Testis (tissue), 3 donors: ENCODE measurements around the gene C2CD5. TPM values are rescaled to one million over a fixed set of nuclear protein-coding genes. Genes with fewer than 3 reads are reported as not detected.
"Not testable (repeated sequence)": the region's sequence is repeated elsewhere in the genome, so short reads cannot be mapped to it uniquely, and the experiment has no call there.

Experiments used
- DNase-seq: peaks from one replicate; pipeline ENCODE4 v3.0.0-alpha.2; 2019
- H3K27ac ChIP-seq, 2 donors: fragments of 200-600 bp; sonication (generic); one replicate each; pipeline ENCODE4 v1.5.1; 2019
- H3K27me3 ChIP-seq: fragments of 200-600 bp; sonication (generic); one replicate; pipeline ENCODE4 v1.5.1; 2019
- H3K36me3 ChIP-seq: fragments of 200-600 bp; sonication (generic); one replicate; pipeline ENCODE4 v1.5.1; 2017; ENCODE audit warnings: low read depth; ENCODE audit errors: missing control alignments
- H3K4me1 ChIP-seq: fragments of 200-600 bp; sonication (generic); one replicate; pipeline ENCODE4 v1.5.1; 2019
- H3K4me3 ChIP-seq, 2 donors: fragments of 200-600 bp; sonication (generic); one replicate each; pipeline ENCODE4 v1.5.1; 2017 to 2019
- H3K9me3 ChIP-seq: fragments of 200-600 bp; sonication (generic); one replicate; pipeline ENCODE4 v1.5.1; 2017
- POLR2A ChIP-seq: fragments of 450-650 bp; IDR thresholded peaks from one replicate; pipeline ENCODE4 v1.6.1; 2017; ENCODE audit warnings: antibody characterized with exemption, mild to moderate bottlenecking, moderate library complexity
- WGBS, 2 donors: methylation state at CpG; one replicate each; pipeline ENCODE4 v1.1.5; 2018; 5-methylcytosine and 5-hydroxymethylcytosine counted together
- intact Hi-C: fragments of 100-400 bp; cut with DNase I; formaldehyde crosslinking; loops from one replicate; pipeline ENCODE4 v1.15.1; 2023; ENCODE audit warnings: low total_unique reads
- polyA plus RNA-seq: library from polyadenylated mRNA; stranded (reverse); fragments of 350-450 nt; fragmentation: Illumina TruSeq; extraction: RNeasy Lipid Tissue Mini Kit (QIAGEN cat#74804); gene quantifications from one replicate; pipeline ENCODE4 v1.2.3, GENCODE V29; 2014; ENCODE audit warnings: low read depth, low replicate concordance; ENCODE audit not compliant: insufficient read depth
- total RNA-seq, 2 donors: library from RNA; depleted of rRNA; stranded (reverse); fragments of >200 nt; gene quantifications; one replicate each; pipeline ENCODE4 v1.2.3, GENCODE V29; 2016
- TF ChIP-seq, protein P1 (sequence below), 3 experiments: fragments of 450-650 bp in 2 of 3; fragments of 200-600 bp in 1 of 3; sonication (generic) in 1 of 3; IDR thresholded peaks; one replicate each; pipeline ENCODE4 v1.5.1; 2016 to 2019; ENCODE audit warnings: antibody characterized with exemption in 3 of 3, mild to moderate bottlenecking in 2 of 3, moderate library complexity in 1 of 3

Gene C2CD5
- total and polyA plus RNA-seq, 3 donors from 2014 or later: 34.9 to 58.3 (median 42.7) TPM

DNA sequence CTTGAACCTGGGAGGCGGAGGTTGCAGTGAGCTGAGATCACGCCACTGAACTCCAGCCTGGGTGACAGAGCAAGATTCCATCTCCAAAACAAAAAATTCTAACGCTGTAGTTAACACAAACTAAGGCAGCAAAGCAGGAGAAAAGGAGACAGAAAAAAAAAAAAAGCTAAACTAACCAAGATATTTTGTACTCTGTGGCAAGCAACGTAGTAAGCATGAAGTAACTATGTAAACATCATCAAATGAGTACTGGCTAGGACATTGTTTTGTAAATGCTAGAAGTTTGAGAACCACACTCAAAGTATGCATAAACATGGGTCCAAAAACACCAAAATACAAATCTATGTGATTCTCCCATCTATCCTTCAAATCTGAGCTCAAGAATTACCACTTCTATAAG is 44.2 kb downstream of the C2CD5 start:
- Histone ChIP-seq H3K4me1 (no peaks in the 10 kb centered on the region), H3K4me3 (no peak overlapping the region), H3K27ac (no peak overlapping the region), H3K36me3 (no peaks in the 10 kb centered on the region), H3K27me3 (no peaks in the 10 kb centered on the region), H3K9me3 (no peaks in the 10 kb centered on the region)
- intact Hi-C loops: no loop called here
- WGBS, 2 donors: 90% methylated on average over 4 of the region's 4 CpGs
- no peak for DNase-seq
- no peak for TF ChIP-seq POLR2A
- TF ChIP-seq, protein P1, sequence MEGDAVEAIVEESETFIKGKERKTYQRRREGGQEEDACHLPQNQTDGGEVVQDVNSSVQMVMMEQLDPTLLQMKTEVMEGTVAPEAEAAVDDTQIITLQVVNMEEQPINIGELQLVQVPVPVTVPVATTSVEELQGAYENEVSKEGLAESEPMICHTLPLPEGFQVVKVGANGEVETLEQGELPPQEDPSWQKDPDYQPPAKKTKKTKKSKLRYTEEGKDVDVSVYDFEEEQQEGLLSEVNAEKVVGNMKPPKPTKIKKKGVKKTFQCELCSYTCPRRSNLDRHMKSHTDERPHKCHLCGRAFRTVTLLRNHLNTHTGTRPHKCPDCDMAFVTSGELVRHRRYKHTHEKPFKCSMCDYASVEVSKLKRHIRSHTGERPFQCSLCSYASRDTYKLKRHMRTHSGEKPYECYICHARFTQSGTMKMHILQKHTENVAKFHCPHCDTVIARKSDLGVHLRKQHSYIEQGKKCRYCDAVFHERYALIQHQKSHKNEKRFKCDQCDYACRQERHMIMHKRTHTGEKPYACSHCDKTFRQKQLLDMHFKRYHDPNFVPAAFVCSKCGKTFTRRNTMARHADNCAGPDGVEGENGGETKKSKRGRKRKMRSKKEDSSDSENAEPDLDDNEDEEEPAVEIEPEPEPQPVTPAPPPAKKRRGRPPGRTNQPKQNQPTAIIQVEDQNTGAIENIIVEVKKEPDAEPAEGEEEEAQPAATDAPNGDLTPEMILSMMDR (IDR thresholded peaks at IDR 0.05): no peak

DNA sequence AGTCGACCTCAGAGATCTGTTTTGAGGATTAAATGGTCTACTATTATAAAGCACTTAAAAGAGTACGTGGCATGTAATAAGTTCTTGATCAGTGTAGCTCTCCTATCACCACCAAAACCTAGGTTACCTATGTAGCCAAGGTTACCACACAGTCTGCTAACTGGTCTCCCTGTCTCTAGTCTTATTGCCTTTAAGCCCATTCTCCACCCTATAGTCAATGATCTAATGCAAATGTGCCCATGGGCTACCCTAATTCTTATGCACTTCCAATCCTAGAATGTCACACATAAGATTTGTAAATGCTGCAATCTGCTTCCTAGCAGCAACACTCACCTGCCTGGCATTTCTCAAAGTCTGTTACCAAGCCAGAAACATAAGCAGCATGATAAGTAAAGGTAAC is 44.9 kb downstream of the C2CD5 start:
- Histone ChIP-seq H3K27me3 (no peaks in the 10 kb centered on the region), H3K36me3 (no peaks in the 10 kb centered on the region), H3K4me1 (no peaks in the 10 kb centered on the region), H3K9me3 (no peaks in the 10 kb centered on the region), H3K27ac (no peak overlapping the region), H3K4me3 (no peak overlapping the region)
- DNase-seq: no peak
- WGBS, 2 donors: 83 to 87% methylated on average over 2 of the region's 2 CpGs
- no peak for TF ChIP-seq POLR2A
- TF ChIP-seq, protein P1 (IDR thresholded peaks at IDR 0.05): no peak
- intact Hi-C loops: no loop called here

DNA sequence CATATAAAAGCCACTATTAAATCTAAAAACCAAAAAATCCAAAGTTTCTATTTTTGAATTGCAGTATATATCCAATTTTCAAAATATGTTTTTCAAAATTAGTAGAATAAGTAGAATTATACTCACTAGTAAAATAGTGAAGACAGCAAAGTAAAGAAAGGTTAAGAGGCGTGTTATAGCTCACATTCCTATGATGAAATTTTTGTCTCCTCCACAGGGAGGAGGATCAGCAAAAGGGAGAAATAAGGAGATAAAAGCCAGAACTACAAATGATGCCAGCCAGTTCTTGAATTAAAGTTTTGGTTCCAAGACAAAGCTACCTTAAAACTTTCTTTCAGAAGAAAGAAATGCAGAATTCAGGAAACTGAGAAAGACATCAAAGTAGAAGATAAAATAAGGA is 50.0 kb downstream of the C2CD5 start:
- Histone ChIP-seq H3K4me3 (no peak overlapping the region), H3K27ac (no peak overlapping the region), H3K4me1 (no peaks in the 10 kb centered on the region), H3K27me3 (no peaks in the 10 kb centered on the region), H3K36me3 (no peaks in the 10 kb centered on the region), H3K9me3 (no peaks in the 10 kb centered on the region)
- 52 to 67% methylated on average over 1 of the region's 1 CpG for WGBS, 2 donors
- DNase-seq: no peak
- TF ChIP-seq, protein P1 (IDR thresholded peaks at IDR 0.05): no peak
- no peak for TF ChIP-seq POLR2A
- intact Hi-C loops: no loop called here

DNA sequence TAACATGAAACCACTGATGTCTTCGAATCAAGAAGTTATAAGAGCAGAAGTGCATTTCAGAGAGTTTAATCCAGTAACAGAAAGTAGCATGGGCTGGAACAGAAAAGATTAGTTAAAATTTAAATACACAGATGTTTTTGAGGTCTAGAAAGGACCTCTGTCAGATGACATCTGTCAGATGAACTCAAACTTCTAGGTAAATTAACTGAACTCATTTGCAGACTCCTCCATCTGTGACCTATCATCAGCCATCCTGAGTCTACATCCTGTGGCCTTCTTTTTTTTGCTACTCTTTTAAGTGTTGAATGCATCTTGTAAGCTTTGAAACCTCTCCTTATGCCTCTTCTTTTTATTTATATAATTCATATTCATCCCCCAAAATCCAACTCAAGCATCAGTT is 53.3 kb downstream of the C2CD5 start:
- no peaks in the 10 kb centered on the region for H3K9me3 ChIP-seq

DNA sequence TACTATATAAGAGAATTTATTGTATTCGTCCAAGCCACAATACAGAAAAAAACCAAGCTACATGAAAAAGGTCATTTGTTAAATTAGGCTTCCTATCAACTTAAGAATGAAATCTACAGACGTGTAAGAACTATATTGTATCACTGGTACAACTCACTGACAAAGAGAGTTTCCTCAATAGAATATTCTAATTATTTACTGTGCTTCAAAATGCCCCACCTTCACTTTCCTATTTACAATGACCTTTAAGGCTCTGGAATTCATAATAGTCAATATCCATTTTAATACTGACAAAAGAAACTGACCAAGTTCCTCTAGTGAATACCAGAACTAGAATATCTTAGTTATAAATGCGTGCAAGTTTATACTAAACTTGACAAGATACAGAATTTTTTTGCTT is 55.9 kb downstream of the C2CD5 start:
- Histone ChIP-seq H3K4me3 (no peak overlapping the region), H3K27ac (no peak overlapping the region), H3K27me3 (no peaks in the 10 kb centered on the region), H3K4me1 (no peaks in the 10 kb centered on the region), H3K9me3 (no peaks in the 10 kb centered on the region), H3K36me3 (no peaks in the 10 kb centered on the region)
- no peak for TF ChIP-seq POLR2A
- TF ChIP-seq, protein P1 (IDR thresholded peaks at IDR 0.05): no peak
- no peak for DNase-seq
- intact Hi-C loops: no loop called here
- WGBS, 2 donors: 89 to 92% methylated on average over 3 of the region's 3 CpGs

More for the DNA sequence above, 53.3 kb downstream of the C2CD5 start:
- intact Hi-C loops: no loop called here
- no peak overlapping the region for H3K4me3 ChIP-seq
- H3K36me3 ChIP-seq: no peaks in the 10 kb centered on the region
- no peak for TF ChIP-seq POLR2A
- TF ChIP-seq, protein P1 (IDR thresholded peaks at IDR 0.05): no peak
- WGBS, 2 donors: 94 to 100% methylated on average over 1 of the region's 1 CpG
- no peaks in the 10 kb centered on the region for H3K27me3 ChIP-seq
- no peak for DNase-seq
- no peaks in the 10 kb centered on the region for H3K4me1 ChIP-seq
- no peak overlapping the region for H3K27ac ChIP-seq

DNA sequence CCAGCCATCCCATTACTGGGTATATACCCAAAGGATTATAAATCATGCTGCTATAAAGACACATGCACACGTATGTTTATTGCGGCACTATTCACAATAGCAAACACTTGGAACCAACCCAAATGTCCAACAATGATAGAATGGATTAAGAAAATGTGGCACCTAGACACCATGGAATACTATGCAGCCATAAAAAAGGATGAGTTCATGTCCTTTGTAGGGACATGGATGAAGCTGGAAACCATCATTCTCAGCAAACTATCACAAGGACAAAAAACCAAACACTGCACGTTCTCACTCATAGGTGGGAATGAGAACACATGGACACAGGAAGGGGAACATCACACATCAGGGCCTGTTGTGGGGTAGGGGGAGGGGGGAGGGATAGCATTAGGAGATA is 56.7 kb downstream of the C2CD5 start:
- H3K4me3 ChIP-seq, H3K27ac ChIP-seq, H3K36me3 ChIP-seq, H3K4me1 ChIP-seq, H3K27me3 ChIP-seq, H3K9me3 ChIP-seq, DNase-seq, intact Hi-C loops: not testable (repeated sequence)
- WGBS, 2 donors: 90 to 97% methylated on average over 3 of the region's 3 CpGs
